Measurements from ENCODE around the gene GPR158.

The GPR158 gene

DNA sequence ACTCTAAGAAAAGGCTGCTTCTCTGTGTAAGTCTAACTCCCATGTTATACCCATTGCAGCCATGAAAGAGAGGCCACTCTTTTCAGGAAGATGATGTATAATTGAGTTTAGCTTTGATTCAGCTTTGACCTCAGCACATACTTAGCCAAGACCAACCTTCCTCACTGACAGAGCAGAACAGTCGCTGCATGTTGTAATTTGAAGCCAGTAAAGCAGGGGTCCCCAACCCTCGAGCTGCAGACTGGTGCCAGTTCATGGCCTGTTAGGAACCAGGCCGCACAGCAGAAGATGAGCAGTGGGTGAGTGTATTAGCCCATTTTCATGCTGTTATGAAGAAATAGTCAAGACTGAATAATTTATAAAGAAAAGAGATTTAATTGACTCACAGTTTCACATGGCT is 223.9 kb downstream of the GPR158 start:
- no peak for DNase-seq (ENCODE audit: low read depth in 2 of 2)

- DNase-seq (ENCODE audit: low read depth in 2 of 2): no peak
These were observed 231.1 kb downstream of the GPR158 start for GRCh38 chr10:25405871-25406270.

GRCh38 chr10:25417611-25418010 is 242.8 kb downstream of the GPR158 start:
- no peak for DNase-seq (ENCODE audit: low read depth in 2 of 2)

DNA sequence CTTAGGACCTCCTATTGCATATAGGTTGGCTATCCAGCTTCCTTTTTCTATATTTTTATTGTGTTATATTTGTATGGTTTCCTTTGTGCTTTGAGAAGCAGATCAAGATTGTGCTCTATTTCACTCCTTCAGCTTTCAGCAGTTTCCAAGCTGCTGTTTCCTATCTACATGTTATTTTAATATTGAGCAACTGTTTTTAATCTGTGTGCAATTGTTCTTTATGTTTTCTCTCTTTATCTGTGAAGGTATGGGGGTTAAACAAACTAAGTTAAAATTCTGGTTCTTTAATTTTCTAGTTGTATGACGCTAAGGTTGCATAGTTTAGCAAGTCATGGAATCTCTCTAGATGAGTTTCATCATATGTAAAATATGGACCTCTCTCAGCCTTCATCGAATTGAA is 251.0 kb downstream of the GPR158 start:
- no peak for DNase-seq (ENCODE audit: low read depth in 2 of 2)

GRCh38 chr10:25436431-25436830 is 261.6 kb downstream of the GPR158 start:
- DNase-seq (ENCODE audit: low read depth in 2 of 2): no peak

GRCh38 chr10:25441270-25441669 is 266.5 kb downstream of the GPR158 start:
- DNase-seq (ENCODE audit: low read depth in 2 of 2): no peak

- DNase-seq (ENCODE audit: low read depth in 2 of 2): no peak
These were observed 269.5 kb downstream of the GPR158 start for GRCh38 chr10:25444266-25444665.

GRCh38 chr10:25451401-25451800 is 276.6 kb downstream of the GPR158 start:
- DNase-seq (ENCODE audit: low read depth in 2 of 2): no peak

GRCh38 chr10:25453619-25454018 is 278.8 kb downstream of the GPR158 start:
- DNase-seq (ENCODE audit: low read depth in 2 of 2): no peak

GRCh38 chr10:25455980-25456567 is 281.3 kb downstream of the GPR158 start:
- no peak for DNase-seq (ENCODE audit: low read depth in 2 of 2)

- no peak for DNase-seq (ENCODE audit: low read depth in 2 of 2)
These were observed 282.8 kb downstream of the GPR158 start for GRCh38 chr10:25457552-25457951.

- no peak for DNase-seq (ENCODE audit: low read depth in 2 of 2)
These were observed 291.0 kb downstream of the GPR158 start for GRCh38 chr10:25465582-25466372.

- DNase-seq (ENCODE audit: low read depth in 2 of 2): no peak
These were observed 293.1 kb downstream of the GPR158 start for GRCh38 chr10:25467881-25468280.

DNA sequence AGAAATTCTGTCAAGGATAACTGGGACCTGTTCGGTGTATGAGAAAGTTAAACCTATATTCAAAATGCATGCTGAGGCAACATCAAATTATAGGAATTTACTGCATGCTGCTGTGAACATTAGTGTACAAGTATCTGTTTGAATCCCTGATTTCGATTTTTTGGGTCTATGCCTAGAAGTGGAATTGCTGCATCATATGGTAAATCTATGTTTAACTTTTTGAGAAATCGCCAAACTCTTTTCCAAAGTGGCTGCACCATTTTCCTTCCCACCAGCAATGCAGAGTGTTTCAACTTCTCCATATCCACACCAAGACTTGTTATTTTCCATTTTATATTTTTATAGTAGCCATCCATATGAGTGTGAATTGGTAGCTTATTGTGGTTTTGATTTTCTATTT is 306.7 kb downstream of the GPR158 start:
- DNase-seq (ENCODE audit: low read depth in 2 of 2): no peak

GRCh38 chr10:25483999-25484398 is 309.2 kb downstream of the GPR158 start:
- no peak for DNase-seq (ENCODE audit: low read depth in 2 of 2)

DNA sequence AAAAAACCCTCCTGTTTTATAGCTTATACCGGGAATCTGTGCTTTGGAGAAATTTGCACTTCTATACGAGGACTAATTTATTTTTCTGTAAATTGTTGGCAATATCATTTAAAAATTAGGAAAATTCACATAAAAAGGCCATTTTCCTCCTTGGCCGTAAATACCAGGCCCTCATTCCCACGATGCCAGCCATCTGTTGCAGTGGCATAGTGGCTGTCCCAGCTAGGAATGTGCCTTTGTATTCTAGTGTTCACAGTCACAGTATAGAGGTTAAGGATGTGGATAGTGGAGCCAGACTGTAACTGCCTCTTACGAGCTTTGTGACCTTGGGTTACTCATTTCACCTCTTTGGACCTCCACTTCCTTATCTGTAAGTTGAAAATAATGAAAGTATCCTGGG is 312.5 kb downstream of the GPR158 start:
- no peak for DNase-seq (ENCODE audit: low read depth in 2 of 2)

- DNase-seq (ENCODE audit: low read depth in 2 of 2): no peak
These were observed 317.2 kb downstream of the GPR158 start for GRCh38 chr10:25492040-25492439.

DNA sequence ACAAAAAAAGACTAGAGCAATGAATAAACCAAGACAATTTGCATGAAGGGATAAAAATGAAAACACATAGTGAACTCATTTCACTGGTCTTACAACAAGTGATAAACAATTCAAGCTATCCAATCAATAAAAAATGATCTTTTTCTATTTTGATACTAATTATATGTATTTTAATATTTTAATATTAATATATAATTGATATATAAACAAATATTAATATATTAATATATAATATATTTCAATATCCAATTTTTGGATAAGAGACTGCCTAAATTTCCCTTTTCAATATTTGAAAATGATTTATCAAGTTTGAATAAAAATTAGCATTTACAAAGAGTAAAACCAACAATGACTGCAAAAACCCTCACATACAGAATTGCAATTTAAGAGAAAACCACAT is 317.9 kb downstream of the GPR158 start:
- no peak for DNase-seq (ENCODE audit: low read depth in 2 of 2)

DNA sequence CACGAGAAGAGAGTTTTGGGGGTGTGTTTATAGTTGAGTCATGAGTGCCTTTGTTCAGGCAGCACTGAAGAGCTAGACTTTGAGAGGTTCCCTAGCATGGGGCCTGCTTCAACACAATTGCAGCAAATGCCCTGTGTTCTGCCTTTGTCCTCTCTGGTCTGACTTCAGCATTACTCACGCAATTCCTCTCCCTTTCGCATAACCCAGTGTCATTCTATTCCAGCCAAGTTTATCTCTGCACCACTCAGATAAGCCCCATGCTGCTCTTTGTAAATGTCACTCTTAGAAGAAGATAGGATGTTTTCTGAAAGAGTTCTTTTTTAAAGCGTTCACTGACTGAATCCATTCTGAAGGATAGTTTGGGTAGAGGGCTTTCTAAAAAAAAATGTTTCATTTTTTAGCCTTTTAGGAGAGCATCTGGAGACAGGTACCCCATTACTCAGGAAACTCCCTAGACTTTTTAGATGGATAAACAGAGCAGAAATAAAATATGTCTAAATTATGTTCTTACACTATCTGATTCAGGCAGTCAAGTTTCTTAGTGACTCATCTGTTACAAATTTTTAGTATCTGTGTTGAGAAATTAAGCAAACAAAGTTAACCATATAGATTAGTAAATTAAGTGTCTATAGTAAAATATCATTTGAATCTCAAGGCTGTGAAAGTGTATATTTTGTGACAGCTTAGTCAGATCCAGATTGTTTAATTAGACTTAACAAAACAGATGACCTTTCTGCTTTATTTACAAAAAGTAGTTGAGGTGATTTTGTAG is 318.5 kb downstream of the GPR158 start:
- no peak for DNase-seq (ENCODE audit: low read depth in 2 of 2)

DNA sequence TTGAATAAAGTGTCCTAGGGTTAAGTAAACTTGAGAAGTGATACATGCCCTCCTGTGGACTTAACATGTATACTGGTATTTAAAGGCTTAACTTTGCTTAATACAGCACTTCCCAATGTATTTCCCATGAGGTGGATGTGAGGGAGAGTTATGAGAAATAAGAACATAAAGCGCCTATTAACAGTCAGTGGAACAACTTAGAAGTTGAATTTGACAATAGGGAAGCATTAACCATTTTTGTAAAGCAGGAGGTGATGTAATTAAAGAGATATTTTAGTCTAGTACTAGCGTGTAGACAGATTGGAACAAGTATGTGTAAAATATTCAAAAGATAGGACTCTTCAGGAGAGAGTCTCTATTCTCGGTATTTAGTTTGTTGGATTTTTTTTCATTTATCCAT is 322.4 kb downstream of the GPR158 start:
- DNase-seq (ENCODE audit: low read depth in 2 of 2): no peak

GRCh38 chr10:25498645-25499044 is 323.8 kb downstream of the GPR158 start:
- no peak for DNase-seq (ENCODE audit: low read depth in 2 of 2)

DNA sequence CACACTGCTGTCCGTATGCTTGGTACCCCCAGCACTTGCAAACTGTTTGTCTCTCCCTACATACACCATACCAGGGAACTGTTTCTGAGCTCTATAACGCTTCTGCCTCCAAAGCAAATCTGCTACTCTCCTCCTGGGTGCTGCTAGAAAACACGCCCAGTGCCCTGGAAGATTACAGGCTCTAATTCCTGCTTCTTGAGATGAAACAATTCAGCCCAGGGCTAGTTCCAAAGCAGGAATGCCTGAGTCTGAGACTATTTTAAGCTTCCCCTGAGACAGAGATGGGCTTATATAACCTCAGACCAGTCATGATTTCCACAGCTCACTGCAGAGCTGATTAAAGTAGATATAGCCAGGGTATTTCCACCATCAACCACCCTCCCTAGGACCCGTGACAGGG is 327.1 kb downstream of the GPR158 start:
- no peak for DNase-seq (ENCODE audit: low read depth in 2 of 2)

DNA sequence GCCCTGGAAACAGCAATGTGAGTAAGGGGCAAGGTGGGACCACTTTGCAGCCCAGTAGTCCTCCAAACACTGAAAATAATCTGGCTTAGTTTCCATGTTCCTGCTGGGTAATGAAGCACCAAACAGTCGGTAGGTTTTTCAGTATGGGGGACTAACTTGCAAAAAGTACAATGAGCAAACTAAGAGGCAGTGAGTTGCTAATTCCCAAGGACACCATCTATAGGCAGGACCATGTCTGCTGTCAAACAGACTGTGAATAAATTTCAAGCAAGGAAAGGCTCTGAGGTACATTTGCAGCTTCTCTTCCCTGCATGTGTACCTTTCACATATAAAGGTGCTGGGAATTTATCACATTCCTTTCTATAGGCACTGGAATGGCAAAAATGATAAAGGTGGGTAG is 327.7 kb downstream of the GPR158 start:
- no peak for DNase-seq (ENCODE audit: low read depth in 2 of 2)
